Upper lobe of left lung (tissue), 4 donors: ENCODE results near the gene DNAH9.

Experiments
- EP300 ChIP-seq, 4 donors: sonication (generic); formaldehyde crosslinking; IDR thresholded peaks; one replicate each; pipeline ENCODE4 v1.5.1; 2017; ENCODE audit warnings: antibody characterized with exemption in 4 of 4, control low read depth in 2 of 4
- TF ChIP-seq, protein P1 (sequence below), 6 experiments: fragments of 450-650 bp in 4 of 6; fragments of 200-600 bp in 2 of 6; sonication (generic) in 2 of 6; IDR thresholded peaks; one replicate each; pipeline ENCODE4 v1.5.1; 2016 to 2019; ENCODE audit warnings: antibody characterized with exemption in 6 of 6

DNA sequence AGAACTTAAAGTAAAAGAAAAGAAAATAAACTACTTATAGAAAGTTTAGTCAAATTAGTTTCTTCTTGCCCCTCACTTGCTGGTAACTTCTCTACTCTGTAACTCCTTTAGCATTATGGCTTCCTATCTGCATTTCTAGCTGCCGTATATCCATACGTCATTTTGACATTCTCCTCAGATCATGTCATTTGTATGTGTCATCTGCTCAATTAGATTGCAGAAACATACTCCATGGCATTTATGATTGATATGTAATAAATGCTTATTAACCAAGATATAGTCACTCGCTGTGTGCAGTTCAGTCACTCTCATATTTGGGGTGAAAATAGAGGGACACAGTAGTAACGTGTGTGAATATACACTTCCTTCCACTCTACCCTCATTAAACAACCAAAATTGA is 295.6 kb downstream of the DNAH9 start:
- TF ChIP-seq, protein P1, sequence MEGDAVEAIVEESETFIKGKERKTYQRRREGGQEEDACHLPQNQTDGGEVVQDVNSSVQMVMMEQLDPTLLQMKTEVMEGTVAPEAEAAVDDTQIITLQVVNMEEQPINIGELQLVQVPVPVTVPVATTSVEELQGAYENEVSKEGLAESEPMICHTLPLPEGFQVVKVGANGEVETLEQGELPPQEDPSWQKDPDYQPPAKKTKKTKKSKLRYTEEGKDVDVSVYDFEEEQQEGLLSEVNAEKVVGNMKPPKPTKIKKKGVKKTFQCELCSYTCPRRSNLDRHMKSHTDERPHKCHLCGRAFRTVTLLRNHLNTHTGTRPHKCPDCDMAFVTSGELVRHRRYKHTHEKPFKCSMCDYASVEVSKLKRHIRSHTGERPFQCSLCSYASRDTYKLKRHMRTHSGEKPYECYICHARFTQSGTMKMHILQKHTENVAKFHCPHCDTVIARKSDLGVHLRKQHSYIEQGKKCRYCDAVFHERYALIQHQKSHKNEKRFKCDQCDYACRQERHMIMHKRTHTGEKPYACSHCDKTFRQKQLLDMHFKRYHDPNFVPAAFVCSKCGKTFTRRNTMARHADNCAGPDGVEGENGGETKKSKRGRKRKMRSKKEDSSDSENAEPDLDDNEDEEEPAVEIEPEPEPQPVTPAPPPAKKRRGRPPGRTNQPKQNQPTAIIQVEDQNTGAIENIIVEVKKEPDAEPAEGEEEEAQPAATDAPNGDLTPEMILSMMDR (IDR thresholded peaks at IDR 0.05), result no peak
- TF ChIP-seq EP300 (IDR thresholded peaks at IDR 0.05), result no peak
